Body of pancreas (tissue), 4 donors: Measurements from ENCODE around the gene TMCC3. TPM values are rescaled to one million over a fixed set of nuclear protein-coding genes. Genes with fewer than 3 reads are reported as not detected.

Experiments used
- ATAC-seq: fragments of 150-250 bp; one replicate; pipeline ENCODE4 v1.9.1; 2016
- DNase-seq, 4 donors: peaks; one replicate each; pipeline ENCODE4 v3.0.0-alpha.2; 2019
- H3K27ac ChIP-seq, 4 donors: fragments of 200-600 bp; sonication (generic); 1 replicate in 3 of 4; 2 replicates in 1 of 4; pipeline versions ENCODE4 v1.5.1 to v1.6.1; 2016 to 2019; ENCODE audit warnings: mild to moderate bottlenecking in 1 of 4, mixed read lengths in 1 of 4, moderate library complexity in 1 of 4
- H3K27me3 ChIP-seq, 2 donors: fragments of 200-600 bp; sonication (generic); one replicate each; pipeline ENCODE4 v1.6.0; 2016; ENCODE audit warnings: mild to moderate bottlenecking in 1 of 2
- H3K36me3 ChIP-seq, 2 donors: fragments of 200-600 bp; sonication (generic); replicated peaks in 1 of 2; 2 replicates each; pipeline ENCODE4 v1.5.1; 2016; ENCODE audit warnings: low read depth in 2 of 2; ENCODE audit not compliant: insufficient read depth in 1 of 2
- H3K4me1 ChIP-seq: fragments of 200-600 bp; sonication (generic); one replicate; pipeline ENCODE4 v1.6.0; 2016
- H3K4me3 ChIP-seq, 2 donors: fragments of 200-600 bp; sonication (generic); 1 replicate in 1 of 2; 2 replicates in 1 of 2; pipeline ENCODE4 v1.5.1; 2016 to 2019
- H3K9me3 ChIP-seq, 3 donors: fragments of 200-600 bp; sonication (generic); 1 replicate in 2 of 3; 2 replicates in 1 of 3; pipeline ENCODE4 v1.5.1; 2016
- CTCF ChIP-seq, 7 experiments: fragments of 450-650 bp in 4 of 7; fragments of 200-600 bp in 3 of 7; sonication (generic) in 3 of 7; IDR thresholded peaks; one replicate each; pipeline ENCODE4 v1.5.1; 2016 to 2019; ENCODE audit warnings: antibody characterized with exemption in 7 of 7
- POLR2A ChIP-seq, 3 donors: fragments of 450-650 bp; IDR thresholded peaks; one replicate each; pipeline ENCODE4 v1.6.1; 2016; ENCODE audit warnings: antibody characterized with exemption in 3 of 3, mild to moderate bottlenecking in 2 of 3
- WGBS, 2 donors: methylation state at CpG; one replicate each; pipeline ENCODE4 v1.1.5; 2017; 5-methylcytosine and 5-hydroxymethylcytosine counted together
- intact Hi-C: fragments of 100-400 bp; cut with DNase I; formaldehyde crosslinking; loops from one replicate; pipeline ENCODE4 v1.15.1; 2023
- total RNA-seq, 2 donors: library from RNA; depleted of rRNA; stranded (reverse); fragments of >200 nt; gene quantifications; one replicate each; pipeline ENCODE4 v1.1.0, GENCODE V29; 2016

Gene TMCC3
- total RNA-seq, 2 donors from 2014 or later, result 1.3 to 3.6 TPM

GRCh38 chr12:94670898-94671297 is 20.5 kb upstream of the TMCC3 start:
- DNase-seq (no peak), ATAC-seq (no peak)
- Histone ChIP-seq H3K4me3 (no peak overlapping the region), H3K36me3 (no peaks in the 10 kb centered on the region), H3K27ac (no peak overlapping the region), H3K4me1 (no peaks in the 10 kb centered on the region), H3K27me3 (no peaks in the 10 kb centered on the region), H3K9me3 (no peaks in the 10 kb centered on the region)
- intact Hi-C loops, result no loop called here
- WGBS, 2 donors, result 64 to 86% methylated on average over 2 of the region's 2 CpGs
- no peak for TF ChIP-seq POLR2A (IDR thresholded peaks at IDR 0.05)
- no peak for TF ChIP-seq CTCF (IDR thresholded peaks at IDR 0.05)

GRCh38 chr12:94670075-94670474 is 19.7 kb upstream of the TMCC3 start:
- H3K4me1 ChIP-seq, result no peaks in the 10 kb centered on the region
- WGBS, 2 donors, result 65 to 77% methylated on average over 6 of the region's 6 CpGs
- no peak overlapping the region for H3K27ac ChIP-seq
- no peak for ATAC-seq
- no peaks in the 10 kb centered on the region for H3K9me3 ChIP-seq
- no peak for DNase-seq
- H3K4me3 ChIP-seq, result no peak overlapping the region
- intact Hi-C loops, result no loop called here
- H3K27me3 ChIP-seq, result no peaks in the 10 kb centered on the region
- TF ChIP-seq POLR2A (IDR thresholded peaks at IDR 0.05) (no peak), CTCF (IDR thresholded peaks at IDR 0.05) (no peak)
- H3K36me3 ChIP-seq, result no peaks in the 10 kb centered on the region

- Histone ChIP-seq H3K36me3 (no peaks in the 10 kb centered on the region), H3K4me3 (no peak overlapping the region), H3K27ac (no peak overlapping the region), H3K4me1 (no peaks in the 10 kb centered on the region), H3K27me3 (no peaks in the 10 kb centered on the region), H3K9me3 (no peaks in the 10 kb centered on the region)
- no peak for TF ChIP-seq POLR2A (IDR thresholded peaks at IDR 0.05)
- TF ChIP-seq CTCF (IDR thresholded peaks at IDR 0.05), result no peak
- 71 to 74% methylated on average over 6 of the region's 6 CpGs for WGBS, 2 donors
- intact Hi-C loops, result no loop called here
- DNase-seq (no peak), ATAC-seq (no peak)
Measured at GRCh38 chr12:94667031-94667540, 16.7 kb upstream of the TMCC3 start.

- H3K36me3 ChIP-seq, result no peaks in the 10 kb centered on the region
- no peaks in the 10 kb centered on the region for H3K27me3 ChIP-seq
- ATAC-seq, result no peak
- WGBS, 2 donors, result 33 to 46% methylated on average over 2 of the region's 2 CpGs
- intact Hi-C loops, result no loop called here
- no peak overlapping the region for H3K27ac ChIP-seq
- H3K4me1 ChIP-seq, result no peaks in the 10 kb centered on the region
- TF ChIP-seq POLR2A (IDR thresholded peaks at IDR 0.05), result no peak
- TF ChIP-seq CTCF (IDR thresholded peaks at IDR 0.05), result no peak
- no peak for DNase-seq
- H3K9me3 ChIP-seq, result no peaks in the 10 kb centered on the region
- H3K4me3 ChIP-seq, result no peak overlapping the region
Measured at GRCh38 chr12:94666158-94666557, 15.8 kb upstream of the TMCC3 start.

GRCh38 chr12:94663702-94664101 is 13.3 kb upstream of the TMCC3 start:
- DNase-seq, result peak in 1 of 4 donors; percentile 25
- Histone ChIP-seq H3K36me3 (no peaks in the 10 kb centered on the region), H3K27me3 (no peaks in the 10 kb centered on the region), H3K9me3 (no peaks in the 10 kb centered on the region), H3K4me1 (no peaks in the 10 kb centered on the region), H3K4me3 (no peak overlapping the region), H3K27ac (no peak overlapping the region)
- 66 to 78% methylated on average over 4 of the region's 4 CpGs for WGBS, 2 donors
- intact Hi-C loops, result no loop called here
- TF ChIP-seq POLR2A (IDR thresholded peaks at IDR 0.05) (no peak), CTCF (IDR thresholded peaks at IDR 0.05) (no peak)
- ATAC-seq, result no peak
